SK-N-SH (cell line): ENCODE measurements around the gene IFT172.

ENCODE experiments used
- CTCF ChIP-seq: fragments of 200-600 bp; sonication (generic); IDR thresholded peaks from 2 replicates; pipeline ENCODE4 v1.6.1; 2017; ENCODE audit warnings: antibody characterized with exemption, mild to moderate bottlenecking, moderate library complexity
- EP300 ChIP-seq, 2 experiments: IDR thresholded peaks; 2 replicates each; pipeline versions ENCODE4 v1.4.0 to v1.6.1; 2012; ENCODE audit warnings: borderline replicate concordance in 1 of 2, low read depth in 1 of 2, low read length in 1 of 2
- FOXM1 ChIP-seq: IDR thresholded peaks from 2 replicates; pipeline ENCODE4 v1.4.0; 2012; ENCODE audit warnings: low read depth, mild to moderate bottlenecking
- NRF1 ChIP-seq: IDR thresholded peaks from 2 replicates; pipeline ENCODE4 v1.6.1; 2012; ENCODE audit warnings: low read depth, mild to moderate bottlenecking, low read length
- USF1 ChIP-seq: IDR thresholded peaks from 2 replicates; pipeline ENCODE4 v1.4.0; 2012; ENCODE audit warnings: low read depth, borderline replicate concordance
- TF ChIP-seq, protein P1 (sequence below): fragments of 150-350 bp; IDR thresholded peaks from 2 replicates; pipeline ENCODE4 v1.6.1; 2017; ENCODE audit warnings: antibody characterized with exemption, low read length, low read depth, borderline replicate concordance

DNA sequence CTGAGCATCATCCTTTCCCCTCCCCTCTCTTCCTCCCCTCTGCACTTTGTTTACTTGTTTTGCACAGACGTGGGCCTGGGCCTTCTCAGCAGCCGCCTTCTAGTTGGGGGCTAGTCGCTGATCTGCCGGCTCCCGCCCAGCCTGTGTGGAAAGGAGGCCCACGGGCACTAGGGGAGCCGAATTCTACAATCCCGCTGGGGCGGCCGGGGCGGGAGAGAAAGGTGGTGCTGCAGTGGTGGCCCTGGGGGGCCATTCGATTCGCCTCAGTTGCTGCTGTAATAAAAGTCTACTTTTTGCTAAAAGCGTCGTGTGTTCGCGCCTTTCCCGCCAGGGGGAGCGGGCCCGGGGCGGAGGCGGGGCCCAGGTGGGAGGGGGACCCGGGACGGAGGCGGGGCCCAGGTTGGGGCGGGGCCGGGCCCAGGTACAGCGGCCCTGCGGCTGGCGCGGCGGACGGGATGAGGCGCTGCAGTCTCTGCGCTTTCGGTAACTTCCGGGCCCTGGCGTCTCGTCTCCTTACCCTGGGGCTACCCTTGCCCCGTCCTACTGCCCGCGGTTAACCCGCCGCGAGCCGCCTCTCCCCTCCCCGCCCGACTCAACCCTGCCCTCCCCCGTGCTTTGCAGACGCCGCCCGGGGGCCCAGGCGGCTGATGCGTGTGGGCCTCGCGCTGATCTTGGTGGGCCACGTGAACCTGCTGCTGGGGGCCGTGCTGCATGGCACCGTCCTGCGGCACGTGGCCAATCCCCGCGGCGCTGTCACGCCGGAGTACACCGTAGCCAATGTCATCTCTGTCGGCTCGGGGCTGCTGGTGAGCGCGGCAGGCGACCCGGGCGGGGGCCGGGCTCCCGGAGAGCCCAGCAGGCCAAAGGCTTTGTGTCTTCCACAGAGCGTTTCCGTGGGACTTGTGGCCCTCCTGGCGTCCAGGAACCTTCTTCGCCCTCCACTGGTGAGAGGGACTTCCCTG, 47.3 kb downstream of the IFT172 start, which contains the start of gene KRTCAP3:
- no peak for TF ChIP-seq FOXM1
- no peak for TF ChIP-seq CTCF
- TF ChIP-seq USF1, result no peak
- TF ChIP-seq EP300 (IDR thresholded peaks at IDR 0.05; ENCODE audit: borderline replicate concordance in 1 of 2, low read depth in 1 of 2, low read length in 1 of 2), result no peak
- TF ChIP-seq, protein P1, sequence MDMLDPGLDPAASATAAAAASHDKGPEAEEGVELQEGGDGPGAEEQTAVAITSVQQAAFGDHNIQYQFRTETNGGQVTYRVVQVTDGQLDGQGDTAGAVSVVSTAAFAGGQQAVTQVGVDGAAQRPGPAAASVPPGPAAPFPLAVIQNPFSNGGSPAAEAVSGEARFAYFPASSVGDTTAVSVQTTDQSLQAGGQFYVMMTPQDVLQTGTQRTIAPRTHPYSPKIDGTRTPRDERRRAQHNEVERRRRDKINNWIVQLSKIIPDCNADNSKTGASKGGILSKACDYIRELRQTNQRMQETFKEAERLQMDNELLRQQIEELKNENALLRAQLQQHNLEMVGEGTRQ, result no peak
- TF ChIP-seq NRF1, result no peak
